Activated naive CD8-positive, alpha-beta T cell (primary cell): ENCODE measurements around the gene CAV1.

ENCODE experiments used
- H3K27ac Mint-ChIP-seq: one replicate; pipeline ENCODE4 v1.8.0; 2021; ENCODE audit warnings: mixed read lengths
- H3K27me3 Mint-ChIP-seq: one replicate; pipeline ENCODE4 v1.8.0; 2021; ENCODE audit warnings: mixed read lengths
- H3K36me3 Mint-ChIP-seq: one replicate; pipeline ENCODE4 v1.8.0; 2021; ENCODE audit warnings: mixed read lengths
- H3K4me1 Mint-ChIP-seq: one replicate; pipeline ENCODE4 v1.8.0; 2021; ENCODE audit warnings: low read depth, mixed read lengths
- H3K4me3 Mint-ChIP-seq: one replicate; pipeline ENCODE4 v1.8.0; 2021; ENCODE audit warnings: mild to moderate bottlenecking, mixed read lengths
- H3K9me3 Mint-ChIP-seq: one replicate; pipeline ENCODE4 v1.8.0; 2021; ENCODE audit warnings: low read depth, mixed read lengths

Gene CAV1

GRCh38 chr7:116552602-116553001 is 27.8 kb downstream of the CAV1 start:
- Mint-ChIP-seq H3K27ac (no peak overlapping the region), H3K36me3 (no peaks in the 10 kb centered on the region), H3K4me3 (no peak overlapping the region), H3K9me3 (no peaks in the 10 kb centered on the region), H3K4me1 (no peaks in the 10 kb centered on the region), H3K27me3 (peaks cover 6% of the 10 kb centered on the region)

- Mint-ChIP-seq H3K4me3 (no peak overlapping the region), H3K9me3 (no peaks in the 10 kb centered on the region), H3K27ac (no peak overlapping the region), H3K4me1 (no peaks in the 10 kb centered on the region), H3K36me3 (no peaks in the 10 kb centered on the region), H3K27me3 (peaks cover 12% of the 10 kb centered on the region)
Observed at GRCh38 chr7:116553168-116553964, 28.5 kb downstream of the CAV1 start.

- H3K4me1 Mint-ChIP-seq, result no peaks in the 10 kb centered on the region
- peaks cover 12% of the 10 kb centered on the region for H3K27me3 Mint-ChIP-seq
- no peaks in the 10 kb centered on the region for H3K9me3 Mint-ChIP-seq
- H3K4me3 Mint-ChIP-seq, result no peak overlapping the region
- no peaks in the 10 kb centered on the region for H3K36me3 Mint-ChIP-seq
- H3K27ac Mint-ChIP-seq, result no peak overlapping the region
Observed at GRCh38 chr7:116554436-116554835, 29.6 kb downstream of the CAV1 start.

- H3K4me1 Mint-ChIP-seq, result no peaks in the 10 kb centered on the region
- H3K4me3 Mint-ChIP-seq, result no peak overlapping the region
- peaks cover 14% of the 10 kb centered on the region for H3K27me3 Mint-ChIP-seq
- H3K36me3 Mint-ChIP-seq, result no peaks in the 10 kb centered on the region
- no peaks in the 10 kb centered on the region for H3K9me3 Mint-ChIP-seq
- no peak overlapping the region for H3K27ac Mint-ChIP-seq
Observed at GRCh38 chr7:116554911-116555310, 30.1 kb downstream of the CAV1 start.

GRCh38 chr7:116557066-116557585 is 32.3 kb downstream of the CAV1 start:
- Mint-ChIP-seq H3K9me3 (no peaks in the 10 kb centered on the region), H3K36me3 (no peaks in the 10 kb centered on the region), H3K27me3 (peaks cover 21% of the 10 kb centered on the region), H3K4me3 (no peak overlapping the region), H3K4me1 (no peaks in the 10 kb centered on the region), H3K27ac (no peak overlapping the region)

- H3K36me3 Mint-ChIP-seq, result no peaks in the 10 kb centered on the region
- no peak overlapping the region for H3K4me3 Mint-ChIP-seq
- no peak overlapping the region for H3K27ac Mint-ChIP-seq
- no peaks in the 10 kb centered on the region for H3K4me1 Mint-ChIP-seq
- H3K27me3 Mint-ChIP-seq, result peaks cover 22% of the 10 kb centered on the region
- H3K9me3 Mint-ChIP-seq, result no peaks in the 10 kb centered on the region
Observed at GRCh38 chr7:116557901-116558300, 33.1 kb downstream of the CAV1 start.

- Mint-ChIP-seq H3K4me3 (no peak overlapping the region), H3K27ac (no peak overlapping the region), H3K9me3 (no peaks in the 10 kb centered on the region), H3K36me3 (no peaks in the 10 kb centered on the region), H3K4me1 (no peaks in the 10 kb centered on the region), H3K27me3 (peaks cover 23% of the 10 kb centered on the region)
Observed at GRCh38 chr7:116560021-116560970, 35.5 kb downstream of the CAV1 start.

- Mint-ChIP-seq H3K4me3 (no peak overlapping the region), H3K27ac (no peak overlapping the region), H3K4me1 (no peaks in the 10 kb centered on the region), H3K27me3 (peaks cover 24% of the 10 kb centered on the region), H3K9me3 (no peaks in the 10 kb centered on the region), H3K36me3 (no peaks in the 10 kb centered on the region)
Observed at GRCh38 chr7:116561697-116562483, 37.1 kb downstream of the CAV1 start.

- peaks cover 23% of the 10 kb centered on the region for H3K27me3 Mint-ChIP-seq
- no peaks in the 10 kb centered on the region for H3K36me3 Mint-ChIP-seq
- no peak overlapping the region for H3K27ac Mint-ChIP-seq
- H3K9me3 Mint-ChIP-seq, result no peaks in the 10 kb centered on the region
- H3K4me3 Mint-ChIP-seq, result no peak overlapping the region
- H3K4me1 Mint-ChIP-seq, result no peaks in the 10 kb centered on the region
Observed at GRCh38 chr7:116562529-116563121, 37.8 kb downstream of the CAV1 start.

GRCh38 chr7:116565981-116566380 is 41.1 kb downstream of the CAV1 start:
- H3K9me3 Mint-ChIP-seq, result no peaks in the 10 kb centered on the region
- no peaks in the 10 kb centered on the region for H3K36me3 Mint-ChIP-seq
- H3K27me3 Mint-ChIP-seq, result peaks cover 20% of the 10 kb centered on the region

GRCh38 chr7:116566666-116567065 is 41.8 kb downstream of the CAV1 start:
- Mint-ChIP-seq H3K9me3 (no peaks in the 10 kb centered on the region), H3K27me3 (peaks cover 16% of the 10 kb centered on the region)

More at GRCh38 chr7:116565981-116566380, 41.1 kb downstream of the CAV1 start:
- Mint-ChIP-seq H3K27ac (no peak overlapping the region), H3K4me1 (no peaks in the 10 kb centered on the region), H3K4me3 (no peak overlapping the region)

GRCh38 chr7:116569737-116570136 is 44.9 kb downstream of the CAV1 start:
- H3K36me3 Mint-ChIP-seq, result no peaks in the 10 kb centered on the region
- H3K27me3 Mint-ChIP-seq, result peaks cover 16% of the 10 kb centered on the region
- no peak overlapping the region for H3K27ac Mint-ChIP-seq
- H3K4me3 Mint-ChIP-seq, result no peak overlapping the region
- H3K4me1 Mint-ChIP-seq, result no peaks in the 10 kb centered on the region
- no peaks in the 10 kb centered on the region for H3K9me3 Mint-ChIP-seq

More at GRCh38 chr7:116566666-116567065, 41.8 kb downstream of the CAV1 start:
- Mint-ChIP-seq H3K4me3 (no peak overlapping the region), H3K27ac (no peak overlapping the region), H3K36me3 (no peaks in the 10 kb centered on the region), H3K4me1 (no peaks in the 10 kb centered on the region)

GRCh38 chr7:116570306-116570705 is 45.5 kb downstream of the CAV1 start:
- H3K4me3 Mint-ChIP-seq, result no peak overlapping the region
- H3K9me3 Mint-ChIP-seq, result no peaks in the 10 kb centered on the region
- no peaks in the 10 kb centered on the region for H3K4me1 Mint-ChIP-seq
- H3K27me3 Mint-ChIP-seq, result peaks cover 14% of the 10 kb centered on the region
- H3K36me3 Mint-ChIP-seq, result no peaks in the 10 kb centered on the region
- H3K27ac Mint-ChIP-seq, result no peak overlapping the region

GRCh38 chr7:116571037-116571436 is 46.2 kb downstream of the CAV1 start:
- H3K4me1 Mint-ChIP-seq, result no peaks in the 10 kb centered on the region
- H3K36me3 Mint-ChIP-seq, result no peaks in the 10 kb centered on the region
- H3K27me3 Mint-ChIP-seq, result peaks cover 14% of the 10 kb centered on the region
- no peaks in the 10 kb centered on the region for H3K9me3 Mint-ChIP-seq
- H3K27ac Mint-ChIP-seq, result no peak overlapping the region
- no peak overlapping the region for H3K4me3 Mint-ChIP-seq
